ENCODE measurements around the gene TGFBI. TPM values are rescaled to one million over a fixed set of nuclear protein-coding genes. Genes with fewer than 3 reads are reported as not detected.

Gene TGFBI
- total and polyA plus RNA-seq, 12 donors, result 26.8 to 200 (median 104) TPM

DNA sequence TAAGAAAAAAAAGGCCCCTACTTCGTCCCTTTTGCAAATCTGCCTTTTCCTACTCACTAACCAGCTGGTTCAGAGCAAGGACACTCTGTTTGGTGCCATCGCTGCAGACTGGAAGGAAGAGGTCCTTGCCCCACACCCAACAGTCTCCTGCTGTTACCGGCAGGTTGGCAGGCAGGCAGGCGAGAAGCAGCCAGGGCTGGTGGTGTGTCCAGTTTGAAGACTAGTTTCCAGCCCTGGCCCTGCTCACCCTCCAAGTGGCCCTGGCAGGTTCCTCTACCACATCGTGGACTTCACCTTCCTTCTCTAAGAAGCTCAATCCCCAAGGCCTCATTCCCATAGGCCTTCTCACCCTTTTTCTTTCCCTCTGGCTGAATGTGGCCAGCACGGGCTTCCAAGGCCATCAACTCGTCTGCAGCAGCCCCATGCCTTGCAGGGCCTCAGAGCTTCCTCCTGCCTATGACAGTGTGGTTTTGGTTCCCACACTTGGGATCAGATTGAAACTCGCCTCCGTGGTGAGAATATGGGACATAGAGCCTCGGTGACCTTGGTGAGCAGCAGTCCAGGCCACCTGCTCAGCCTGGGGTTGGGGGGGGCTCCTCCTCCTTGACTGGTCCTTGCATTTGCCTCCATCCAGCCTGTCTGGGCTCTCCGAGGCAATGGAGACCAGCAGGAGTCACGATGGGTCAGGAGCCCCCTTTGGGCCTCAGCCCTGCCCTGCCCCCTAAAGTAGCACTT, 22.9 kb downstream of the TGFBI start:
- no peak for DNase-seq
- intact Hi-C loops (cut with DNase I), result no loop called here
- Histone ChIP-seq H3K4me3 (no peak overlapping the region), H3K9me3 (replicated peaks in 1 of 3) (no peaks in the 10 kb centered on the region), H3K4me1 (replicated peaks in 1 of 2) (no peaks in the 10 kb centered on the region), H3K36me3 (replicated peaks in 1 of 2) (peaks cover 0 to 33% of the 10 kb centered on the region in 2 donors), H3K27me3 (no peaks in the 10 kb centered on the region), H3K27ac (no peak overlapping the region)
- WGBS, 4 donors, result 77 to 86% (median 78%) methylated on average over 8 to 12 of the region's 12 CpGs
- TF ChIP-seq POLR2A (IDR thresholded peaks at IDR 0.05), result no peak
- TF ChIP-seq, protein P1, sequence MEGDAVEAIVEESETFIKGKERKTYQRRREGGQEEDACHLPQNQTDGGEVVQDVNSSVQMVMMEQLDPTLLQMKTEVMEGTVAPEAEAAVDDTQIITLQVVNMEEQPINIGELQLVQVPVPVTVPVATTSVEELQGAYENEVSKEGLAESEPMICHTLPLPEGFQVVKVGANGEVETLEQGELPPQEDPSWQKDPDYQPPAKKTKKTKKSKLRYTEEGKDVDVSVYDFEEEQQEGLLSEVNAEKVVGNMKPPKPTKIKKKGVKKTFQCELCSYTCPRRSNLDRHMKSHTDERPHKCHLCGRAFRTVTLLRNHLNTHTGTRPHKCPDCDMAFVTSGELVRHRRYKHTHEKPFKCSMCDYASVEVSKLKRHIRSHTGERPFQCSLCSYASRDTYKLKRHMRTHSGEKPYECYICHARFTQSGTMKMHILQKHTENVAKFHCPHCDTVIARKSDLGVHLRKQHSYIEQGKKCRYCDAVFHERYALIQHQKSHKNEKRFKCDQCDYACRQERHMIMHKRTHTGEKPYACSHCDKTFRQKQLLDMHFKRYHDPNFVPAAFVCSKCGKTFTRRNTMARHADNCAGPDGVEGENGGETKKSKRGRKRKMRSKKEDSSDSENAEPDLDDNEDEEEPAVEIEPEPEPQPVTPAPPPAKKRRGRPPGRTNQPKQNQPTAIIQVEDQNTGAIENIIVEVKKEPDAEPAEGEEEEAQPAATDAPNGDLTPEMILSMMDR (IDR thresholded peaks at IDR 0.05), result no peak

DNA sequence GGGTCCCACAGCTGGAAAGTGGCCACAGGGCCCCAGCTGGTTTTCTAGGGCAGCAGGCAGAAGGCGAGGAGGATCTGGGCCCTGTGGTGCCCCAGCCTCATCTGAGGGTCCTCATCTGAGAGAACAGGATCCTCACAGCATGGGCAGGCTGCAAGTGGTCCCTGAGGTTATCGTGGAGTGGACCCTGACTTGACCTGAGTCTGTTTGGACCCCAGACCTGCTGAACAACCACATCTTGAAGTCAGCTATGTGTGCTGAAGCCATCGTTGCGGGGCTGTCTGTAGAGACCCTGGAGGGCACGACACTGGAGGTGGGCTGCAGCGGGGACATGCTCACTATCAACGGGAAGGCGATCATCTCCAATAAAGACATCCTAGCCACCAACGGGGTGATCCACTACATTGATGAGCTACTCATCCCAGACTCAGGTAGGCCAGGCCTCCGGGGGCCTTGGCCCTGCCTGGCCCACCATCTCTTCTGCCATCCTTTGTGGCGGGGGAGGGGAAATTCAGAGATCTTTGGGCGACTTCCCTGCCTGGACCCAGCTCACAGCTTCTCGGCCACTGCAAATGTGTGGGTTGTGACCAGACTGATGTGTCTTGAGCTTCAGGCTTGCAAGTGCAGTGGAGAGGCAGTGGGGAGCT, 24.0 kb downstream of the TGFBI start:
- TF ChIP-seq, protein P1 (IDR thresholded peaks at IDR 0.05), result no peak
- TF ChIP-seq POLR2A (IDR thresholded peaks at IDR 0.05), result no peak
- WGBS, 4 donors, result 93 to 100% (median 95%) methylated on average over 2 to 13 of the region's 13 CpGs
- peaks cover 0 to 34% of the 10 kb centered on the region in 2 donors for H3K36me3 ChIP-seq (replicated peaks in 1 of 2)
- no peaks in the 10 kb centered on the region for H3K4me1 ChIP-seq (replicated peaks in 1 of 2)
- no peaks in the 10 kb centered on the region for H3K27me3 ChIP-seq
- intact Hi-C loops (cut with DNase I), result no loop called here
- no peak for DNase-seq
- no peaks in the 10 kb centered on the region for H3K9me3 ChIP-seq (replicated peaks in 1 of 3)
- peak overlapping the region in 2 of 5 donors; percentile 30 to 52 for H3K27ac ChIP-seq
- H3K4me3 ChIP-seq, result no peak overlapping the region

DNA sequence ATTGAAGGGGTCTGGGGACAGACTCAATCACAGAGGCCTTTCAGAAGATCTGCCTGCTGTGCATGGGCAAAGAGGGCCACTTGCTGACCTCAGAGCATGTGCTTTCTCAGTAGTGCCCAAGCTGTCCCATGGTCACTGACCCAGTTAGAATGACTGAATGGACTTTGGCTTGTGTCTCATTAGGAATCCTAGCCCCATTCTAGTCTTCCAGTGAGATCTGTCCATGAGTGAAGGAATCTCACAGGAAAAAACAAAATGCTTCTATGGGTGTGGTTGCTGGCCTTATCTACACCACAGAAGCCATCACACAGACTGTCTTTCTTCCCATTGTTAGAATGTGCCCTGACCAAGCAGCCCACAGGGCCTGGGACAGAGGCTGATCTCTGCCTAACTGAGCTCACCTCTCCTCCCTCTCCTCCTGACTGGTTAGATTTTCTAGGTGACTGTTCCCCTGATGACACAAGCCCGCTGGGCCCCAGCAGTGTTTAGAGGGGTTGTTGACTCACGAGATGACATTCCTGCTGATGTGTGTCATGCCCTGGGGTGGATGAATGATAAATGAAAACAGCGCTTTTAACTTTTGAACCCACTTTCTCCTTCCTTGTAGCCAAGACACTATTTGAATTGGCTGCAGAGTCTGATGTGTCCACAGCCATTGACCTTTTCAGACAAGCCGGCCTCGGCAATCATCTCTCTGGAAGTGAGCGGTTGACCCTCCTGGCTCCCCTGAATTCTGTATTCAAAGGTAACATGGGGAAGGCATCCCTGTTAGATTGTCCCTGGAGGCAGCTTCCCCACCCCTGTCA, 24.8 kb downstream of the TGFBI start:
- WGBS, 4 donors, result 63 to 78% (median 74%) methylated on average over 6 of the region's 6 CpGs
- Histone ChIP-seq H3K36me3 (replicated peaks in 1 of 2) (peaks cover 0 to 34% of the 10 kb centered on the region in 2 donors), H3K4me1 (replicated peaks in 1 of 2) (no peaks in the 10 kb centered on the region), H3K4me3 (no peak overlapping the region), H3K27ac (peak overlapping the region in 2 of 5 donors; percentile 30 to 52), H3K9me3 (replicated peaks in 1 of 3) (no peaks in the 10 kb centered on the region), H3K27me3 (no peaks in the 10 kb centered on the region)
- intact Hi-C loops (cut with DNase I), result no loop called here
- TF ChIP-seq, protein P1 (IDR thresholded peaks at IDR 0.05), result no peak
- TF ChIP-seq POLR2A (IDR thresholded peaks at IDR 0.05), result no peak
- DNase-seq, result peak in 4 of 7 donors; percentile 25 to 63 (median 33)

Data from adrenal gland (tissue), 12 donors.